AG09319 (cell line): Measurements from ENCODE around the gene NEK3.
"Not testable (repeated sequence)": the region's sequence is repeated elsewhere in the genome, so short reads cannot be mapped to it uniquely, and the experiment has no call there.

ENCODE experiments used
- DNase-seq: peaks from one replicate; pipeline ENCODE4 v3.0.0-alpha.2; 2010; ENCODE audit warnings: low read depth; ENCODE audit errors: extremely low read depth
- CTCF ChIP-seq: IDR thresholded peaks from 2 replicates; pipeline ENCODE4 v1.5.1; 2011; ENCODE audit warnings: low read depth, mild to moderate bottlenecking, inconsistent platforms, low read length, moderate library complexity

Gene NEK3

DNA sequence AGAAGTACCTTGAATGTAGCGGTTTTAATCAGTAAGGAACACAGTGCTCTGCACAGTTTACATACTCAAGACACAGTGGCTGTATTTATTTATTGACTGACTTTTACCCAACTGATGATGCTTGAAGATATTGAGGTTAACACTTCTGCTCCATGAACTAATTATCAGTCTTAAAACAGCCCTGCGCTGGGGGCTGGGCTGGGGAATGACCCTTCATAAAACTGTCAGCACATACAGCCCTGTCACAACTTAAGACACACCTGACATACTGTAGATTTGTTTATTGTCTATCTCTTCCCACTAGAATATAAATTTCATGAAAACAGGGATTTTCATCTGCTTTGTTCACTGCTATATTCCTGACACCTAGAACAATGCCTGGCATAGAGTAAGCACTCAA, 41.3 kb downstream of the NEK3 start:
- no peak for DNase-seq
- no peak for TF ChIP-seq CTCF

DNA sequence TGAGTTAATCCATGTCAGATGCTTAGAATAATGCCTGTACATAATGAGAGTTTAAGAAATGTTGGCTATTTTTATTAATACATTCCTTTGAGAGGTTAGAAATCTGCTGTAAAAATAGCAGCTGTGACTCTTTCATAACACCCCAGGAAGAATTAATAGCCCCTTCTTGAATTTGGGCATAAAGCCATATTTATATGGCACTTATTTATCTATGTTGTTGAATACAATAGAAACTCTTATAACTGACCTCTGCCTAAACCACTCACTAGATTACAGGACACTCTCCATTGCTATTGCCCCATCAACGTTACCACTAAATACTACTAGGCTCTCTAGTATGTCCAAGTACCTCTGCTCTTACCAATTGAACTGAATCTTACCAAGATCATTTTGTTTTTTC, 46.8 kb downstream of the NEK3 start:
- DNase-seq: no peak
- TF ChIP-seq CTCF: no peak

DNA sequence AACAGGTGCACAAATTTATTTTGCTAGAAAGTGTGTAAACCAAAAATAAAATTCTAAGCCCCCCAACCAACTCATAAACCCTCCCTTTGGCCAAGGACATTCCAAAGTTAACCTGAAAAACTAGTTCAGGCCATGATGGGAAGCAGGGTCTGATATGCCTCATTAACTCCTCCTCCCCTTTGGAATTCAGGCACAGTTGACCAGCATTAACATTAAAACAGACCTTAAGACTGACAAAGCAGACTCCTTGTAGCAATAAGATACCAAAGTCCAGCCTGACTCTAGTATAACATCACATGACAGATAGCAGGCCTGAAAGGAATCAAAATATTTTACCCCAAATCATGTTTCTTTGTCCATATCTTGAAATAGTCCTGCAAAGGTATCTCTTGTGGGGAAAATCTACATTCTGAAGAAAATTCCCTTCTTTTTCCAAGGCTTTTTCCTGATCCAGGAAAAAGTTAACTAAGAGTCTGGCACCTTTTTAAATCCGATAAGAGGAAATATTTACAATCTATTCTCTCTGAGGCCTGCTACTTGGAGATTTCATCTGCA, 50.2 kb downstream of the NEK3 start:
- no peak for TF ChIP-seq CTCF
- DNase-seq: no peak

DNA sequence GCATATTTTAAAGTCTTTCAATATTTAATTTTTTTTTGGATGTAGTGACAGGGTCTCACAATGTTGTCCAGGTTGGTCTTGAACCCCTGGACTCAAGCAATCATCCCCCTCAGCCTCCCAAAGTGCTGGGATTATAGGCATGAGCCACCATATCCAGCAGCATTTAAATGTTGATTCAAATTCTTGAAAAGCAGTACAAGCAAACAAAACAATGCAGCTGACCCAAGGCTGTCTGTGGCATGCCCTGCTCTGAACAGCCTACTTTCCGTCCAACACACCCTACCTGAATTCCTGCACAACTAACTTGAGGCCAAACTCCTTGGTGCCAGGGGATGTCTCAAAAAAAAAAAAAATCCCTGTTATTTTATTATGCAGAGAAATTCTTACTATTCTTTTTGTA, 53.6 kb downstream of the NEK3 start:
- DNase-seq: no peak
- TF ChIP-seq CTCF: no peak

- no peak for DNase-seq
- TF ChIP-seq CTCF: no peak
Measured at GRCh38 chr13:52104624-52105023, 54.8 kb downstream of the NEK3 start.

GRCh38 chr13:52103386-52103785, 56.0 kb downstream of the NEK3 start:
- DNase-seq: no peak
- no peak for TF ChIP-seq CTCF

- DNase-seq: not testable (repeated sequence)
Measured at GRCh38 chr13:52102423-52102822, 57.0 kb downstream of the NEK3 start.

DNA sequence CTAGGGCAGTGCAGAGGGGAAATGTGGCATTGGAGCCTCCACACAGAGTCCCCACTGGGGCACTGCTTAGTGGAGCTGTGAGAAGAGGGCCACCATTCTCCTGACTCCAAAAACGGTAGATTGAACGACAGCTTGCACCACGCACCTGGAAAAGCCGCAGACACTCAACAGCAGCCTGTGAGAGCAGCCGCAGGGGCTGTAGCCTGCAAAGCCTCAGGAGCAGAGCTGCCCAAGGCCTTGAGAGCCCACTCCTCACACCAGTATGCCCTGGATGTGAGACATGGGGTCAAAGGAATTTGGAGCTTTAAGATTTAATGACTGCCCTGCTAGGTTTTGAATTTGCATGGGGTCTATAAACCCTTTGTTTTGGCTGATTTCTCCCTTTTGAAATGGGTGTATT, 62.2 kb downstream of the NEK3 start:
- no peak for TF ChIP-seq CTCF

More for the DNA sequence above, 62.2 kb downstream of the NEK3 start:
- no peak for DNase-seq
